T-cell (primary cell): Measurements from ENCODE around the gene PDRG1. TPM values are rescaled to one million over a fixed set of nuclear protein-coding genes. Genes with fewer than 3 reads are reported as not detected.
"Not testable (repeated sequence)": the region's sequence is repeated elsewhere in the genome, so short reads cannot be mapped to it uniquely, and the experiment has no call there.

Source experiments
- ATAC-seq, 4 experiments: fragments of 200-7000 bp in 3 of 4; fragments of 150-1000 bp in 1 of 4; cut with Tn5 transposase; replicated peaks in 1 of 4; 1 replicate in 3 of 4; 2 replicates in 1 of 4; pipeline ENCODE4 v1.10.0; 2021; ENCODE audit warnings: moderate library complexity in 3 of 4, mild to moderate bottlenecking in 2 of 4, moderate number of reproducible peaks in 1 of 4
- CTCF ChIA-PET, 2 donors: fragments of 300-600 bp; sonication (Branson Sonifier 250); formaldehyde crosslinking; loops; one replicate each; lab custom pipeline; 2022; ENCODE audit warnings: antibody characterized with exemption in 2 of 2; lab: Charles Lee
- POLR2A ChIA-PET, 2 donors: fragments of 300-600 bp; sonication (Branson Sonifier 250); formaldehyde crosslinking; loops; one replicate each; lab custom pipeline; 2022; ENCODE audit warnings: antibody characterized with exemption in 2 of 2; lab: Charles Lee
- DNase-seq, 35 experiments: peaks; one replicate each; pipeline versions ENCODE4 v3.0.0 to v3.0.0-alpha.2; 2013 to 2023
- H3K27ac ChIP-seq: one replicate; pipeline ENCODE4 v1.5.1; 2013; ENCODE audit warnings: low read length
- H3K27me3 ChIP-seq, 2 experiments: replicated peaks in 1 of 2; 1 replicate in 1 of 2; 2 replicates in 1 of 2; pipeline versions ENCODE4 v1.6.1 to v1.7.0; 2013; ENCODE audit warnings: low read length in 1 of 2, mixed read lengths in 1 of 2; ENCODE audit not compliant: control insufficient read depth in 2 of 2, insufficient read depth in 2 of 2; ENCODE audit errors: extremely low read depth in 1 of 2
- H3K36me3 ChIP-seq, 2 donors: 1 replicate in 1 of 2; 2 replicates in 1 of 2; pipeline versions ENCODE4 v1.6.1 to v1.7.0; 2013; ENCODE audit warnings: low read length in 1 of 2; ENCODE audit not compliant: control insufficient read depth in 2 of 2, insufficient read depth in 1 of 2; ENCODE audit errors: extremely low read depth in 1 of 2
- H3K4me1 ChIP-seq, 2 experiments: 1 replicate in 1 of 2; 2 replicates in 1 of 2; pipeline versions ENCODE4 v1.6.1 to v1.7.0; 2013; ENCODE audit warnings: low read length in 2 of 2, mixed read lengths in 1 of 2; ENCODE audit not compliant: insufficient read depth in 2 of 2, control insufficient read depth in 1 of 2; ENCODE audit errors: extremely low read depth in 1 of 2
- H3K4me3 ChIP-seq, 2 donors: 1 replicate in 1 of 2; 2 replicates in 1 of 2; pipeline versions ENCODE4 v1.5.1 to v1.7.0; 2013; ENCODE audit warnings: mild to moderate bottlenecking in 2 of 2, low read length in 1 of 2, moderate library complexity in 1 of 2; ENCODE audit not compliant: control insufficient read depth in 1 of 2; ENCODE audit errors: extremely low read depth in 1 of 2
- H3K9me3 ChIP-seq: 2 replicates; pipeline ENCODE4 v1.7.0; 2013
- H3K27ac Mint-ChIP-seq, 2 donors: one replicate each; pipeline ENCODE4 v1.8.0; 2020 to 2021; ENCODE audit warnings: mild to moderate bottlenecking in 2 of 2, mixed read lengths in 2 of 2
- H3K27me3 Mint-ChIP-seq, 2 donors: one replicate each; pipeline ENCODE4 v1.8.0; 2021 to 2022; ENCODE audit warnings: mixed read lengths in 2 of 2
- H3K36me3 Mint-ChIP-seq: one replicate; pipeline ENCODE4 v1.8.0; 2021; ENCODE audit warnings: mixed read lengths
- H3K4me1 Mint-ChIP-seq, 3 donors: one replicate each; pipeline ENCODE4 v1.8.0; 2020 to 2022; ENCODE audit warnings: mixed read lengths in 3 of 3, mild to moderate bottlenecking in 1 of 3
- H3K4me3 Mint-ChIP-seq, 3 donors: one replicate each; pipeline ENCODE4 v1.8.0; 2020 to 2022; ENCODE audit warnings: mild to moderate bottlenecking in 3 of 3, mixed read lengths in 3 of 3, moderate library complexity in 3 of 3
- H3K9me3 Mint-ChIP-seq, 3 donors: one replicate each; pipeline ENCODE4 v1.8.0; 2020 to 2022; ENCODE audit warnings: mixed read lengths in 3 of 3
- WGBS: methylation state at CpG from one replicate; pipeline ENCODE4 v1.1.5; 2013; ENCODE audit warnings: missing lambda C conversion rate; ENCODE audit not compliant: insufficient coverage; 5-methylcytosine and 5-hydroxymethylcytosine counted together
- total RNA-seq, 35 experiments: library from RNA in 6 of 35; stranded (reverse) in 6 of 35; fragments of 120-200 nt in 1 of 35; gene quantifications; one replicate each; pipeline versions ENCODE4 v1.2.1 to v1.2.4 and lab custom pipeline; 2013 to 2026

The PDRG1 gene
- total RNA-seq, 5 donors from 2014 or later (not counting 1 experiment from before 2014, with no cell fraction given) = 7.5 to 14.5 (median 11.6) TPM

DNA sequence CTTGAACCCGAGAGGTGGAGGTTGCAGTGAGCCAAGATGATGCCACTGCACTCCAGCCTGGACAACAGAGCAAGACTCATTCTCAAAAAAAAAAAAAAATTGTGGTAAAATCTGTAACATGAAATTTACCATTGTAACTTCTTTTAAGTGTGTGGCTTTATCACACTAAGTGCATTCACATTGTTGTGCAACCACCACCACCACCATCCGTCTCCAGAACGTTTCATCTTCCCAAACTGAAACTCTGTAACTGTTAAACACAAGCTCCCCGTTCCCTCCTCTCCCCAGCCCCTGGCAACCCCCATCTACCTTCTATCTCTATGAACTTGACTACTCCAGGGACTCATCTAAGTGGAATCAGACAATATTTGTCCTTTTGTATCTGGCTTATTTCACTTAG, 29.7 kb downstream of the PDRG1 start:
- Mint-ChIP-seq H3K4me3 (no peak overlapping the region), H3K27ac (no peak overlapping the region), H3K9me3 (no peaks in the 10 kb centered on the region), H3K27me3 (peaks cover 45 to 46% of the 10 kb centered on the region in 2 donors), H3K36me3 (no peaks in the 10 kb centered on the region), H3K4me1 (no peaks in the 10 kb centered on the region)
- Histone ChIP-seq H3K9me3 (no peaks in the 10 kb centered on the region), H3K36me3 (no peaks in the 10 kb centered on the region), H3K27me3 (peaks cover 0 to 41% of the 10 kb centered on the region in 2 experiments), H3K4me3 (no peak overlapping the region), H3K27ac (no peak overlapping the region), H3K4me1 (no peaks in the 10 kb centered on the region)
- POLR2A ChIA-PET = no interaction called here
- WGBS = 74% methylated on average over 3 of the region's 4 CpGs
- no peak for ATAC-seq
- no peak for DNase-seq
- CTCF ChIA-PET = no interaction called here

DNA sequence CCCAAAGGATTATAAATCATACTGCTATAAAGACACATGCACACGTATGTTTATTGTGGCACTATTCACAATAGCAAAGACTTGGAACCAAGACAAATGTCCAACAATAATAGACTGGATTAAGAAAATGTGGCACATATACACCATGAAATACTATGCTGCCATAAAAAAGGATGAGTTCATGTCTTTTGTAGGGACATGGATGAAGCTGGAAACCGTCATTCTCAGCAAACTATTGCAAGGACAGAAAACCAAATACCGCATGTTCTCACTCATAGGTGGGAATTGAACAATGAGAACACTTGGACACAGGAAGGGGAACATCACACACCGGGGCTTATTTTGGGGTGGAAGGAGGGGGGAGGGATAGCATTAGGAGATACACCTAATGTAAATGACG, 30.4 kb downstream of the PDRG1 start:
- ATAC-seq, H3K4me1 Mint-ChIP-seq, POLR2A ChIA-PET: not testable (repeated sequence)

DNA sequence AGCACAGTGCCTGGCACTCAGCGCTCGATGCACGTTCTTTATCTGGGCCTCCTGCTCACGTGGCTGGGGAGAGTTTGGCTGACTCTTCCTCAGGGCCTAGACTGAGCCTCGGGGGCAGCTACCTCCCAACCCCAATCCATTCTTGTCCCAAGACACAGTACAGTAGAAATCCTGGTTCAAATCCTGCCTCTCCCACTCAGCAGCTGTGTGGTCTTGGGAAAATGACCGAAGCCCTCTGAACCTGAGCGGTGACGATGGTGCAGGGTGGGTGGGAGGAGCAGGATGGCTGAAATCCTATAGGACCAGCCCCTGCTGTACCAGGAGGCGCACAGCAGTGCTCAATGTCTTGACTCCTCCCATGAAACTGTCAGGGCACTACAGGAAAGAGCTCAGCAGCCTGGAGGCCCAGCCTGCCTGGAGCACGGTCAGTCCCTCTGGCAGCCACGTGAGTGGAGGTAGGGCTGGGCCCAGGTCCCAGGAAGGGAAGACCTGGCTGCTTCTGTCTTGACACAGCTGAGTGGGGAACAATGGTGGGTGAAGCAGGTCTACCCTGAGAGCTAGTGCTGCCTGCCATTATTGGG, 31.5 kb downstream of the PDRG1 start:
- H3K27ac Mint-ChIP-seq = no peak overlapping the region
- ATAC-seq = no peak
- no peaks in the 10 kb centered on the region for H3K36me3 Mint-ChIP-seq
- H3K9me3 Mint-ChIP-seq = no peaks in the 10 kb centered on the region
- Histone ChIP-seq H3K27me3 (peaks cover 0 to 39% of the 10 kb centered on the region in 2 experiments), H3K27ac (no peak overlapping the region), H3K4me3 (no peak overlapping the region), H3K4me1 (no peaks in the 10 kb centered on the region), H3K9me3 (no peaks in the 10 kb centered on the region), H3K36me3 (no peaks in the 10 kb centered on the region)
- no peak overlapping the region for H3K4me3 Mint-ChIP-seq
- no peak for DNase-seq
- peaks cover 37 to 39% of the 10 kb centered on the region in 2 donors for H3K27me3 Mint-ChIP-seq
- ChIA-PET CTCF (no interaction called here), POLR2A (no interaction called here)
- H3K4me1 Mint-ChIP-seq = no peaks in the 10 kb centered on the region
- 82% methylated on average over 4 of the region's 11 CpGs for WGBS

More for the DNA sequence above, 30.4 kb downstream of the PDRG1 start:
- H3K4me3 ChIP-seq, H3K4me1 ChIP-seq, CTCF ChIA-PET, H3K9me3 ChIP-seq, DNase-seq, H3K9me3 Mint-ChIP-seq, H3K36me3 Mint-ChIP-seq, H3K36me3 ChIP-seq, H3K27ac ChIP-seq, H3K4me3 Mint-ChIP-seq, H3K27ac Mint-ChIP-seq: not testable (repeated sequence)
- peaks cover 0 to 41% of the 10 kb centered on the region in 2 experiments for H3K27me3 ChIP-seq
- peaks cover 44 to 46% of the 10 kb centered on the region in 2 donors for H3K27me3 Mint-ChIP-seq
- no CpG with 5 or more reads among the region's 5 CpGs for WGBS

DNA sequence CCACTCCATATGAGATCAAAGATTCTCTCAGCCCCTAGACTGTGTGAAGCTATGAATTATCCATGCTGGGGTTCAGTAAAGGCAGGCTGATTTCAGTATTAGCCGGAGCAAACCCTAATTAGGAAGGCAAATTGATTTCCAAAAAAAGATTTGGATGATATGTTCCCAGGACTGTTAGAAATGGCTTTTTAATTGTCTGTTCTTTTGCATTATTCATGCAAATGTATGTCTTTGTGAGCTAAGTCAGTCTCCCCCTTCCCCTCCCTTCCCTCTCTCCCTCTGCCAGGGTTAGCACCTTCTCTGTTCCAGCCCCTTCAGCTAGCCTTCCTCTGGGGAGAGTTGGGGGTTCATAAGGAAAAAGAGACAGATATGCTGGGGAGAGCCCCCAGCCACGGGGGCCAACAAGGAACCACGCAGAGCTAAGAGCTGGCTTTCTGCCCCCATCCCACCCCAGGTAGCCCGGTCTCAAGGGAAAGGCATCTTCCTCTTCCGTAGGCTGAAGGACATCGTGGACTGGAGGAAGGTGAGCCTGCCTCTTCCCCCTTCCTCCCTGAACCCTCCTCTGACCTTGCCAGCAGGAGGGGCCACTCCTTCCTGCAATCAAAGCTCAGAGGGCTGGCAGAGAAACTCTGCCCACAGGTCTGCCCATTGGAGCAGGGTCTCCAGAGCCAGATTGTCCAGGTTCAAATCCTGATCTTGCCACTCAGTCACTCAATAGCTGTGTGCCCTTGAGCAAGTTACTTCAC, 32.3 kb downstream of the PDRG1 start:
- WGBS = 100% methylated on average over 2 of the region's 6 CpGs
- Histone ChIP-seq H3K36me3 (no peaks in the 10 kb centered on the region), H3K4me3 (no peak overlapping the region), H3K27me3 (peaks cover 0 to 34% of the 10 kb centered on the region in 2 experiments), H3K9me3 (no peaks in the 10 kb centered on the region), H3K27ac (no peak overlapping the region), H3K4me1 (no peaks in the 10 kb centered on the region)
- Mint-ChIP-seq H3K4me3 (no peak overlapping the region), H3K9me3 (no peaks in the 10 kb centered on the region), H3K36me3 (no peaks in the 10 kb centered on the region), H3K27ac (no peak overlapping the region), H3K4me1 (no peaks in the 10 kb centered on the region), H3K27me3 (peaks cover 30 to 32% of the 10 kb centered on the region in 2 donors)
- ATAC-seq = no peak
- CTCF ChIA-PET = no interaction called here
- POLR2A ChIA-PET = no interaction called here
- DNase-seq = no peak

DNA sequence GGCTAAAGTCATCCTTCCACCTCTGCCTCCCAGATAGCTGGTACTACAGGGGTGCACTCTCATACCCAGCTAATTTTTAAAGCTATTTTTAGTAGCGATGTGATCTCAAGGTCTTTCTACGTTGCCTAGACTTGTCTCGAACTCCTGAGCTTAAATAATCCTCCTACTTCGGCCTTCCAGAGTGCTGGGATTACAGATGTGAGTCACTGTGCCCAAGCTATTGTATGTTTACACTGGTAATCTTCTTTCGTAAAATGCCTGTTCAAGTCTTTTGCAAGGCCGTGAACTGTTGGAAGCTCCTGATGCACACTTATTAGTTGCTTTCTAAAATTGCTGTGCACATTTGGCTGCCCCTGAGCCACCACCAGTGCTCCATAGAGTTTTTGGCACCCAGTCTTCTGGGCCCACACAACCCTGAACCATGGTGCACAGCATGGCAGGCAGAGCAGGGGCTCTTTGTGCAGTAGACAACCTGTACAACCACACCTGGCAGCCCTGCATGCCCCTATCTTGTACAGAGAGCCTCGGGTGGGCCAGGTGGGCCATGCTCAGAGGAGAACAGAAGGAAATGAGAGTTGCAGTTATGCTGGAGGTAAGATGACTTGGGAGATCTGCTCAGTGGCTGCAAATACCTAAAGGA, 33.3 kb downstream of the PDRG1 start:
- no peaks in the 10 kb centered on the region for H3K9me3 Mint-ChIP-seq
- POLR2A ChIA-PET = no interaction called here
- ATAC-seq = no peak
- H3K36me3 Mint-ChIP-seq = no peaks in the 10 kb centered on the region
- H3K27ac ChIP-seq = no peak overlapping the region
- H3K4me3 ChIP-seq = no peak overlapping the region
- peaks cover 0 to 25% of the 10 kb centered on the region in 2 experiments for H3K27me3 ChIP-seq
- H3K36me3 ChIP-seq = no peaks in the 10 kb centered on the region
- no peaks in the 10 kb centered on the region for H3K4me1 Mint-ChIP-seq
- no peaks in the 10 kb centered on the region for H3K9me3 ChIP-seq
- no peak overlapping the region for H3K27ac Mint-ChIP-seq
- WGBS = 97% methylated on average over 6 of the region's 7 CpGs
- peaks cover 20 to 25% of the 10 kb centered on the region in 2 donors for H3K27me3 Mint-ChIP-seq
- DNase-seq = no peak
- H3K4me1 ChIP-seq = no peaks in the 10 kb centered on the region
- H3K4me3 Mint-ChIP-seq = no peak overlapping the region
- CTCF ChIA-PET = no interaction called here

DNA sequence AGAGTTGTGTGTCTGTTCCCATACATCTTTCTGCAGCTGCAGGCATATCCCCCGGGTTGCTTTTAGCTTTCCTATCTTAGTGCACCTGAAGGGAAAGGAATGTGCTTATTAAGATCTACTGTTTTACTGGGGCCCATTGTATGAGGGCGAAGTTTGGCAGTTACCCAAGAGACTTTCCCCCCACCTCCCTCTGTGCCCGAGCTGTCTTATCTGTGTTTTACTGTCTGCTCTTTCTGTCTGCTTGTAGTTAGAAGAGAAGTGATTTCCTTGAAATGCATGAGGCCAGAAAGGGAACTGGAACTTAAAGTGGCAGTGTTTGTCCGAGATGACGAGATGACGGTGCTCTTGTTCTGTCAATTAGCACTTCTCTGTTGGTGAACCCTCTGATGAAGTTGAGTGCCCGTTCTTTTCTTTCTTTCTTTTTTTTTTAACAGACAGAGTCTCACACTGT, 33.9 kb downstream of the PDRG1 start:
- H3K36me3 Mint-ChIP-seq, DNase-seq, H3K36me3 ChIP-seq, H3K27ac Mint-ChIP-seq, H3K27ac ChIP-seq, H3K4me3 Mint-ChIP-seq, POLR2A ChIA-PET, H3K4me1 Mint-ChIP-seq, H3K4me1 ChIP-seq, ATAC-seq, H3K9me3 Mint-ChIP-seq, CTCF ChIA-PET, H3K4me3 ChIP-seq, H3K9me3 ChIP-seq: not testable (repeated sequence)
- WGBS = 21% methylated on average over 4 of the region's 7 CpGs
- peaks cover 0 to 21% of the 10 kb centered on the region in 2 experiments for H3K27me3 ChIP-seq
- peaks cover 18 to 20% of the 10 kb centered on the region in 2 donors for H3K27me3 Mint-ChIP-seq
